Right atrium auricular region (tissue), 2 donors: ENCODE measurements around the gene A2ML1. TPM values are rescaled to one million over a fixed set of nuclear protein-coding genes. Genes with fewer than 3 reads are reported as not detected.

Experiments used
- DNase-seq: peaks from one replicate; pipeline ENCODE4 v3.0.0-alpha.2; 2019; ENCODE audit warnings: low spot score
- H3K27ac ChIP-seq, 2 donors: fragments of 200-600 bp; sonication (generic); 1 replicate in 1 of 2; 2 replicates in 1 of 2; pipeline ENCODE4 v1.5.1; 2016 to 2019
- H3K27me3 ChIP-seq, 2 donors: fragments of 200-600 bp; sonication (generic); one replicate each; pipeline versions ENCODE4 v1.5.1 to v1.6.0; 2017 to 2019
- H3K36me3 ChIP-seq: fragments of 200-600 bp; sonication (generic); one replicate; pipeline ENCODE4 v1.5.1; 2016
- H3K4me1 ChIP-seq, 2 donors: fragments of 200-600 bp; sonication (generic); one replicate each; pipeline versions ENCODE4 v1.5.1 to v1.6.0; 2017 to 2019
- H3K4me3 ChIP-seq, 2 donors: fragments of 200-600 bp; sonication (generic); 1 replicate in 1 of 2; 2 replicates in 1 of 2; pipeline ENCODE4 v1.5.1; 2017 to 2019; ENCODE audit warnings: mild to moderate bottlenecking in 1 of 2, moderate library complexity in 1 of 2
- H3K9me3 ChIP-seq, 2 donors: fragments of 200-600 bp; sonication (generic); one replicate each; pipeline ENCODE4 v1.5.1; 2019
- CTCF ChIP-seq, 2 donors: fragments of 200-600 bp; sonication (generic); IDR thresholded peaks; one replicate each; pipeline ENCODE4 v1.5.1; 2019; ENCODE audit warnings: antibody characterized with exemption in 2 of 2
- total RNA-seq, 2 donors: library from RNA; depleted of rRNA; stranded (reverse); fragments of >200 nt; gene quantifications; one replicate each; pipeline ENCODE4 v1.1.0, GENCODE V29; 2016

The A2ML1 gene
- total RNA-seq, 2 donors from 2014 or later, result 0.15 TPM; not detected in 1

GRCh38 chr12:8840321-8840720 lies 17.9 kb downstream of the A2ML1 start:
- no peak overlapping the region for H3K27ac ChIP-seq
- DNase-seq, result no peak
- TF ChIP-seq CTCF (IDR thresholded peaks at IDR 0.05), result no peak
- H3K4me1 ChIP-seq, result peaks cover 0 to 5% of the 10 kb centered on the region in 2 donors
- H3K9me3 ChIP-seq, result no peaks in the 10 kb centered on the region
- no peaks in the 10 kb centered on the region for H3K36me3 ChIP-seq
- no peaks in the 10 kb centered on the region for H3K27me3 ChIP-seq
- H3K4me3 ChIP-seq, result no peak overlapping the region

GRCh38 chr12:8840938-8841633 lies 18.7 kb downstream of the A2ML1 start:
- no peak overlapping the region for H3K4me3 ChIP-seq

GRCh38 chr12:8841778-8842177 lies 19.4 kb downstream of the A2ML1 start:
- no peak for TF ChIP-seq CTCF (IDR thresholded peaks at IDR 0.05)
- Histone ChIP-seq H3K27ac (no peak overlapping the region), H3K4me3 (no peak overlapping the region), H3K36me3 (no peaks in the 10 kb centered on the region), H3K9me3 (no peaks in the 10 kb centered on the region), H3K4me1 (peaks cover 0 to 5% of the 10 kb centered on the region in 2 donors), H3K27me3 (no peaks in the 10 kb centered on the region)
- no peak for DNase-seq

More at GRCh38 chr12:8840938-8841633, 18.7 kb downstream of the A2ML1 start:
- H3K36me3 ChIP-seq, result no peaks in the 10 kb centered on the region
- H3K4me1 ChIP-seq, result peaks cover 0 to 5% of the 10 kb centered on the region in 2 donors
- DNase-seq, result no peak
- H3K9me3 ChIP-seq, result no peaks in the 10 kb centered on the region
- no peaks in the 10 kb centered on the region for H3K27me3 ChIP-seq
- no peak overlapping the region for H3K27ac ChIP-seq
- no peak for TF ChIP-seq CTCF (IDR thresholded peaks at IDR 0.05)

GRCh38 chr12:8844665-8845064 lies 22.2 kb downstream of the A2ML1 start:
- H3K4me3 ChIP-seq, result no peak overlapping the region
- no peaks in the 10 kb centered on the region for H3K9me3 ChIP-seq
- H3K27ac ChIP-seq, result no peak overlapping the region
- no peak for TF ChIP-seq CTCF (IDR thresholded peaks at IDR 0.05)
- H3K36me3 ChIP-seq, result no peaks in the 10 kb centered on the region
- no peaks in the 10 kb centered on the region for H3K27me3 ChIP-seq
- H3K4me1 ChIP-seq, result peaks cover 0 to 5% of the 10 kb centered on the region in 2 donors
- no peak for DNase-seq

GRCh38 chr12:8846305-8846704 lies 23.9 kb downstream of the A2ML1 start:
- TF ChIP-seq CTCF (IDR thresholded peaks at IDR 0.05), result no peak
- Histone ChIP-seq H3K27me3 (no peaks in the 10 kb centered on the region), H3K27ac (no peak overlapping the region), H3K9me3 (no peaks in the 10 kb centered on the region), H3K4me3 (no peak overlapping the region), H3K36me3 (no peaks in the 10 kb centered on the region), H3K4me1 (peaks cover 0 to 5% of the 10 kb centered on the region in 2 donors)
- DNase-seq, result no peak

GRCh38 chr12:8847435-8847834 lies 25.0 kb downstream of the A2ML1 start:
- H3K27me3 ChIP-seq, result no peaks in the 10 kb centered on the region
- no peak for TF ChIP-seq CTCF (IDR thresholded peaks at IDR 0.05)
- no peaks in the 10 kb centered on the region for H3K9me3 ChIP-seq
- H3K27ac ChIP-seq, result no peak overlapping the region
- H3K36me3 ChIP-seq, result no peaks in the 10 kb centered on the region
- H3K4me3 ChIP-seq, result no peak overlapping the region
- DNase-seq, result no peak
- peaks cover 0 to 5% of the 10 kb centered on the region in 2 donors for H3K4me1 ChIP-seq
